Measurements from ENCODE around the gene GP5. TPM values are rescaled to one million over a fixed set of nuclear protein-coding genes. Genes with fewer than 3 reads are reported as not detected.

GP5 gene
- total RNA-seq, 1 experiment from 2014 or later, result not detected

DNA sequence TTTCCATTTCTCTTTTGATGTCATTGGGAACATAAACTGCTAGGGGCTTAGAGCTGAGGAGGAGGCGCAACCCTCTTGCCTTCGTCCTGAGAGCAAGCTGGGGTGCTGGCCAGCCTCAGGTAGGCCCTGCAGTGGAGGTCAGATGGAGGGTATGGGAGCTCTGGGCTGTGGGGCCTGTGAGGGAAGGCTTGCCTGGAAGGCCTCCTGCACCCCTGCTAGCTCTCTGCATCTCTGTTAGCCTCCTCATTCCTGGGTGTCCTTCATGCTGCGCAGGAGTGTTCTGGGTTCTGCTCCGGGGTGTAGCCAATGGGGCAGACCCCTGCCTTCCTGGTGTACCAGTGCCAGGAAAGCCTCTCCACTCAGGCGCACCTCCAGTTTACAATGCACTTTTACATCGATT is 11.8 kb downstream of the GP5 start:
- no peaks in the 10 kb centered on the region for H3K9me3 ChIP-seq (ENCODE audit: control insufficient read depth, low read depth, low read length)
- no peak overlapping the region for H3K4ac ChIP-seq (ENCODE audit: low read depth, low read length)
- H2AK5ac ChIP-seq (ENCODE audit: insufficient read length, low read length), result no peak overlapping the region
- no peak overlapping the region for H3K23ac ChIP-seq (ENCODE audit: insufficient read length, low read depth, low read length)
- no peak overlapping the region for H2BK15ac ChIP-seq (ENCODE audit: low read depth, low read length)
- H3K23me2 ChIP-seq (ENCODE audit: insufficient read length, low read depth, low read length, poor library complexity, severe bottlenecking), result no peaks in the 10 kb centered on the region
- H3K4me1 Mint-ChIP-seq, result peaks cover 28 to 36% of the 10 kb centered on the region in 2 experiments
- no peaks in the 10 kb centered on the region for H3K4me1 ChIP-seq (ENCODE audit: insufficient read depth, low read length)
- no CpG with 5 or more reads among the region's 6 CpGs for WGBS (ENCODE audit: extremely low coverage, insufficient read length, low lambda C conversion rate)
- H4K91ac ChIP-seq (ENCODE audit: insufficient read length, low read depth, low read length), result no peak overlapping the region
- H4K8ac ChIP-seq (replicated peaks; ENCODE audit: insufficient read length, low read depth, low read length), result no peak overlapping the region
- no peak overlapping the region for H2BK12ac ChIP-seq (ENCODE audit: insufficient read length, low read depth, low read length)
- peaks cover 6 to 8% of the 10 kb centered on the region in 2 experiments for H3K9me3 Mint-ChIP-seq
- H3K27me3 ChIP-seq (ENCODE audit: insufficient read depth, low read length), result no peaks in the 10 kb centered on the region
- H4K20me1 ChIP-seq (ENCODE audit: control insufficient read depth, insufficient read depth, insufficient read length), result no peaks in the 10 kb centered on the region
- TF ChIP-seq, protein P1, sequence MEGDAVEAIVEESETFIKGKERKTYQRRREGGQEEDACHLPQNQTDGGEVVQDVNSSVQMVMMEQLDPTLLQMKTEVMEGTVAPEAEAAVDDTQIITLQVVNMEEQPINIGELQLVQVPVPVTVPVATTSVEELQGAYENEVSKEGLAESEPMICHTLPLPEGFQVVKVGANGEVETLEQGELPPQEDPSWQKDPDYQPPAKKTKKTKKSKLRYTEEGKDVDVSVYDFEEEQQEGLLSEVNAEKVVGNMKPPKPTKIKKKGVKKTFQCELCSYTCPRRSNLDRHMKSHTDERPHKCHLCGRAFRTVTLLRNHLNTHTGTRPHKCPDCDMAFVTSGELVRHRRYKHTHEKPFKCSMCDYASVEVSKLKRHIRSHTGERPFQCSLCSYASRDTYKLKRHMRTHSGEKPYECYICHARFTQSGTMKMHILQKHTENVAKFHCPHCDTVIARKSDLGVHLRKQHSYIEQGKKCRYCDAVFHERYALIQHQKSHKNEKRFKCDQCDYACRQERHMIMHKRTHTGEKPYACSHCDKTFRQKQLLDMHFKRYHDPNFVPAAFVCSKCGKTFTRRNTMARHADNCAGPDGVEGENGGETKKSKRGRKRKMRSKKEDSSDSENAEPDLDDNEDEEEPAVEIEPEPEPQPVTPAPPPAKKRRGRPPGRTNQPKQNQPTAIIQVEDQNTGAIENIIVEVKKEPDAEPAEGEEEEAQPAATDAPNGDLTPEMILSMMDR (conservative IDR thresholded peaks at IDR 0.05), result no peak
- no peak overlapping the region for H2BK5ac ChIP-seq (ENCODE audit: insufficient read length, low read length)
- H3K56ac ChIP-seq (ENCODE audit: insufficient read length, low read depth, low read length), result no peak overlapping the region
- H3K36me3 Mint-ChIP-seq (ENCODE audit: insufficient read depth in 1 of 3, low read depth in 3 of 3), result peaks cover 0 to 10% (median 0%) of the 10 kb centered on the region in 3 experiments; a peak in 4 of 7 replicates
- no peak overlapping the region for H2AFZ ChIP-seq (ENCODE audit: low read length)
- no peak overlapping the region for H3K14ac ChIP-seq (ENCODE audit: insufficient read depth, low read length)
- H2BK20ac ChIP-seq (ENCODE audit: low read depth, low read length, poor library complexity, severe bottlenecking), result no peak overlapping the region
- H3K79me1 ChIP-seq (ENCODE audit: insufficient read depth, low read depth, low read length, poor library complexity, severe bottlenecking), result no peaks in the 10 kb centered on the region
- no peak overlapping the region for H4K5ac ChIP-seq (ENCODE audit: insufficient read length, low read depth, low read length)
- H3K18ac ChIP-seq (ENCODE audit: insufficient read length, low read depth, low read length), result no peak overlapping the region
- H3K27ac ChIP-seq (ENCODE audit: insufficient read length, low read depth, low read length), result no peak overlapping the region
- no peak overlapping the region for H3K27ac Mint-ChIP-seq
- H3K4me2 ChIP-seq (ENCODE audit: insufficient read depth, insufficient read length, low read length), result no peak overlapping the region
- no peak overlapping the region for H3K4me3 Mint-ChIP-seq
- no peak overlapping the region for H2BK120ac ChIP-seq (ENCODE audit: low read depth, low read length, poor library complexity, severe bottlenecking)
- H3K27me3 Mint-ChIP-seq (ENCODE audit: low read depth), result peaks cover 4% of the 10 kb centered on the region; the same call in 1 of the 2 replicates
- H3K79me2 ChIP-seq (ENCODE audit: insufficient read depth, low read length), result no peaks in the 10 kb centered on the region
- no peak for DNase-seq
- no peak overlapping the region for H3T11ph ChIP-seq (ENCODE audit: low read length)
- H3K9ac ChIP-seq (ENCODE audit: extremely low read depth, insufficient read length, low read length), result no peak overlapping the region

All from H9 (cell line).